ENCODE results near the gene TLE6. TPM values are rescaled to one million over a fixed set of nuclear protein-coding genes. Genes with fewer than 3 reads are reported as not detected.
"Not testable (repeated sequence)": the region's sequence is repeated elsewhere in the genome, so short reads cannot be mapped to it uniquely, and the experiment has no call there.

TLE6 gene
- total RNA-seq, 1 donor from 2014 or later, result 10.6 TPM

DNA sequence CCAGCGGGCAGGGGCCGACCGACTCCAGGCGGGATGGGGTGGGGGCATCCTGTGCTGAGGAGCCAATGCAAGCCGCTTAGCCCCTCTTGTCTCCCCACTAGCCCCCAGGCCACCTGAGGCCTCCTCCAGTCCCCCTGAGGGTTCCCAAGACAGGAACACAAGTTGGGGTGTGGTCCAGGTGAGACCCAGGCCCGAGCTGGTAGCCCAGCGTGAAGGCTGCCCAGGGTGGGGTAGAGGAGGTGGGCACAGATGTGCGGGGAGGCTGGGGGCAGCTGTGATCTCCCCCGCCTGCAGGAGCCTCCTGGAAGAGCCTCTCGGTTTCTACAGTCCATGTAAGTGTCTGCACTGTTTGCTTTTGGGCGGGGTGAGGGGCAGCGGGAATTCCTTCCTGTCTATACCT is 10.4 kb downstream of the TLE6 start:
- TF ChIP-seq POLR2A (IDR thresholded peaks at IDR 0.05), result no peak
- no peak for TF ChIP-seq POLR2AphosphoS5 (IDR thresholded peaks at IDR 0.05; ENCODE audit: insufficient read depth in 1 of 2, low read depth in 1 of 2)
- TF ChIP-seq CTCF (IDR thresholded peaks at IDR 0.05), result no peak
- Histone ChIP-seq H3K4me1 (peaks cover 18% of the 10 kb centered on the region), H3K27me3 (no peaks in the 10 kb centered on the region), H3K9me3 (no peaks in the 10 kb centered on the region), H3K27ac (no peak overlapping the region), H3K4me3 (no peak overlapping the region), H3K36me3 (no peaks in the 10 kb centered on the region)
- intact Hi-C loops (cut with DNase I), result no loop called here
- DNase-seq (ENCODE audit: extremely low spot score in 2 of 2), result no peak

- intact Hi-C loops (cut with DNase I), result no loop called here
- Histone ChIP-seq H3K9me3 (no peaks in the 10 kb centered on the region), H3K4me3 (no peak overlapping the region), H3K4me1 (peaks cover 10% of the 10 kb centered on the region), H3K36me3 (no peaks in the 10 kb centered on the region), H3K27ac (no peak overlapping the region), H3K27me3 (no peaks in the 10 kb centered on the region)
- no peak for DNase-seq (ENCODE audit: extremely low spot score in 2 of 2)
- no peak for TF ChIP-seq CTCF (IDR thresholded peaks at IDR 0.05)
- TF ChIP-seq POLR2A (IDR thresholded peaks at IDR 0.05), result no peak
- no peak for TF ChIP-seq POLR2AphosphoS5 (IDR thresholded peaks at IDR 0.05; ENCODE audit: insufficient read depth in 1 of 2, low read depth in 1 of 2)
Measured at GRCh38 chr19:2988568-2988967, 11.2 kb downstream of the TLE6 start.

DNA sequence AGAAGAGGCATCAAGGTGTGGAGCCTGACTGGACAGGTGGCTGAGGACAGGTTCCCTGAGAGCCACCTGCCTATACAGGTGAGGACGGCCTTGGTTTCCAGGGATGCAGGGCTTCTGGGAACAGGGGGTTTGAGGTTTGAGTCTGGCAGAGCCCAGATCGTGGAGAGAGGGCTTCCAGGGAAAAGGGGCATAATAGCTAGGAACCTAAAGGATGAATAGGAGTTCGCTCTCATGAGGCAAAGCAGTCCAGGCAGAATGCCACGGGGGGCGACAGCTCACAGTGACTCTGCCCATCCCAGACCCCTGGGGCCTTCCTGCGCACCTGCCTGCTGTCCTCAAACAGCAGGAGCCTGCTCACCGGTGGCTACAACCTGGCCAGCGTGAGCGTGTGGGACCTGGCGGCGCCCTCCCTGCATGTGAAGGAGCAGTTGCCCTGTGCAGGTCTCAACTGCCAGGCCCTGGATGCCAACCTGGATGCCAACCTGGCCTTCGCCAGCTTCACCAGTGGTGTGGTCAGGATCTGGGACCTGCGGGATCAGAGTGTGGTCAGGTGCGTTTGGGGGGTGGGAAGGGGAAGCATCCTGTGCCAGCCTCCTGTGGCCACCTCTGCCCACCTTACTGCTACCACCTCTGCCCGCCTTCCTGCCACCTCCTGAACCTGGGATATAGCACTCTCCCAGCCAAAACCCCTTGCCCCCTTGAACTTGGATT is 12.0 kb downstream of the TLE6 start:
- H3K27me3 ChIP-seq, result no peaks in the 10 kb centered on the region
- intact Hi-C loops (cut with DNase I), result no loop called here

DNA sequence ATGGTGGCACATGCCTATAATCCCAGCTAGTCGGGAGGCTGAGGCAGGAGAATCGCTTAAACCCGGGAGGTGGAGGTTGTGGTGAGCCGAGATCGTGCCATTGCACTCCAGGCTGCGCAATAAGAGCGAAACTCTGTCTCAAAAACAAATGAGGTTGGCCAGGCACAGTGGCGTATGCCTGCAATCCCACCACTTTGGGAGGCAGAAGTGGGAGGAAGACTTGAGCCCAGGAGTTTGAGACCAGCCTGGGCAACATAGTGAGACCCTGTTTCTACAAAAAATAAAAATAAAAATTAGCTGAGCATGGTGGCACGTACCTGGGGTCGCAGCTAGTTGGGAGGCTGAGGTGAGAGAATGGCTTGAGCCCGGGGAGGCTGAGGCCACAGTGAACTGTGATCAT is 15.0 kb downstream of the TLE6 start:
- H3K36me3 ChIP-seq; DNase-seq (ENCODE audit: extremely low spot score in 2 of 2); H3K27me3 ChIP-seq; intact Hi-C loops (cut with DNase I); H3K9me3 ChIP-seq; H3K27ac ChIP-seq; H3K4me1 ChIP-seq; H3K4me3 ChIP-seq: not testable (repeated sequence)

More for the DNA sequence above, 12.0 kb downstream of the TLE6 start:
- TF ChIP-seq POLR2AphosphoS5 (IDR thresholded peaks at IDR 0.05; ENCODE audit: insufficient read depth in 1 of 2, low read depth in 1 of 2) (no peak), CTCF (IDR thresholded peaks at IDR 0.05) (no peak), POLR2A (IDR thresholded peaks at IDR 0.05) (no peak)
- no peak for DNase-seq (ENCODE audit: extremely low spot score in 2 of 2)
- Histone ChIP-seq H3K9me3 (no peaks in the 10 kb centered on the region), H3K4me3 (no peak overlapping the region), H3K36me3 (no peaks in the 10 kb centered on the region), H3K27ac (no peak overlapping the region), H3K4me1 (peaks cover 2% of the 10 kb centered on the region)

DNA sequence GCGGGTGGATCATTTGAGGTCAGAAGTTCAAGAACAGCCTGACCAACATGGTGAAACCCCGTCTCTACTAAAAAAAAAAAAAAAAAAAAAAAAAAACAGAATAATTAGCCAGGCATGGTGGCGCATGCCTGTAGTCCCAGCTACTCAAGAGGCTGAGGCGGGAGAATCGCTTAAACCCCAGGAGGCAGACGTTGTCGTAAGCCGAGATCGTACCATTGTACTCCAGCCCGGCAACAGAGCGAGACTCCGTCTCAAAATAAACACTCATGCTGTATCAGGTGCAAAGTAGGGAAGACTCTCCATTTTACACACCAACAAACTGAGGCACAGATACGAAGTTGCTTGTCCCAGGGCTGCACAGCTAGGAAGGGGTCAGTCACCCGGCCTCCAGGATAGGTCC is 15.6 kb downstream of the TLE6 start:
- Histone ChIP-seq H3K9me3 (no peaks in the 10 kb centered on the region), H3K4me1 (no peaks in the 10 kb centered on the region), H3K27me3 (no peaks in the 10 kb centered on the region), H3K36me3 (no peaks in the 10 kb centered on the region), H3K4me3 (no peak overlapping the region), H3K27ac (no peak overlapping the region)
- TF ChIP-seq CTCF (IDR thresholded peaks at IDR 0.05) (no peak), POLR2AphosphoS5 (IDR thresholded peaks at IDR 0.05; ENCODE audit: insufficient read depth in 1 of 2, low read depth in 1 of 2) (no peak), POLR2A (IDR thresholded peaks at IDR 0.05) (no peak)
- DNase-seq (ENCODE audit: extremely low spot score in 2 of 2), result no peak
- intact Hi-C loops (cut with DNase I), result no loop called here

Measured in vagina (tissue), 2 donors.